HG02938 (cell line): ENCODE data around the gene MRPS23.
A peak's percentile ranks its signal among the peaks of the same experiment; 100 is the strongest.

Experiments
- ATAC-seq: cut with Tn5 transposase; IDR thresholded peaks from one replicate; pipeline ENCODE4 v1.9.1; 2021; ENCODE audit warnings: mild to moderate bottlenecking, moderate library complexity; ENCODE audit not compliant: unreplicated experiment

MRPS23 gene

GRCh38 chr17:57849874-57850754 lies at the start of gene MRPS23:
Gene MRPS23 (minus strand): TSS chr17:57850044. CDS start chr17:57850010, 34 bp downstream.
- peak; percentile 89 for ATAC-seq

- no peak for ATAC-seq
These were observed 49.5 kb upstream of the MRPS23 start for GRCh38 chr17:57899391-57899790.

- no peak for ATAC-seq
These were observed 48.9 kb upstream of the MRPS23 start for GRCh38 chr17:57898487-57899311.

GRCh38 chr17:57895382-57896060 lies 45.7 kb upstream of the MRPS23 start:
- no peak for ATAC-seq

GRCh38 chr17:57894848-57895247 lies 45.0 kb upstream of the MRPS23 start:
- no peak for ATAC-seq

GRCh38 chr17:57892820-57893595 lies 43.2 kb upstream of the MRPS23 start:
- no peak for ATAC-seq

GRCh38 chr17:57892146-57892819 lies 42.4 kb upstream of the MRPS23 start:
- no peak for ATAC-seq

GRCh38 chr17:57890857-57891232 lies 41.0 kb upstream of the MRPS23 start:
- no peak for ATAC-seq

- no peak for ATAC-seq
These were observed 40.3 kb upstream of the MRPS23 start for GRCh38 chr17:57889892-57890856.

GRCh38 chr17:57889252-57889651 lies 39.4 kb upstream of the MRPS23 start:
- no peak for ATAC-seq

GRCh38 chr17:57888311-57889216 lies 38.7 kb upstream of the MRPS23 start:
- no peak for ATAC-seq

- ATAC-seq, result no peak
These were observed 37.3 kb upstream of the MRPS23 start for GRCh38 chr17:57887161-57887560.

GRCh38 chr17:57886020-57886419 lies 36.2 kb upstream of the MRPS23 start:
- ATAC-seq, result no peak

GRCh38 chr17:57885148-57885915 lies 35.5 kb upstream of the MRPS23 start:
- ATAC-seq, result no peak

GRCh38 chr17:57881783-57882351 lies 32.0 kb upstream of the MRPS23 start:
- no peak for ATAC-seq

- ATAC-seq, result no peak
These were observed 31.3 kb upstream of the MRPS23 start for GRCh38 chr17:57881143-57881542.

- no peak for ATAC-seq
These were observed 30.2 kb upstream of the MRPS23 start for GRCh38 chr17:57880086-57880456.
